GF-D8 (cell line): ENCODE results near the gene GPC6.

Experiments used
- DNase-seq: peaks from one replicate; lab custom pipeline; 2025; lab: John Stamatoyannopoulos, UW

Gene GPC6

GRCh38 chr13:94414141-94414540 is 1187.5 kb downstream of the GPC6 start:
- no peak for DNase-seq

DNA sequence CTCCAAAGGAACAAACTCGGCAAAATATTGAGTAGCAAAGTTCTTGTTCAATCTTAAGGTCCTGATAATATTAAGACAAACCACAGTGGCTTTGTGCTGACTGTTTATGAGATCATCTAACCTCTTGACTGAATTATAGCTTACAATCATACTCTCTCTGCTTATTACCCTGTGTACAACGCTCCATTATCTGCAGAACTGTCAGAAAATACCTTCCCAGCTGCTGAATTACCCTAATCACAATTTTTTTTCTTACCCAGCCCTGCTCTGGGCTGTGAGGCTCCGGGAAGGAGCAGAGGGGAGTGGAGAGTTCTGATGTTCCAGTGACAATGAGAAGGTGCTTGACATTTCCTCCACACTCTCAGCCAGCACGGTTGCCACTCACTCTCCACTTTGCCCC is 1188.1 kb downstream of the GPC6 start:
- no peak for DNase-seq

DNA sequence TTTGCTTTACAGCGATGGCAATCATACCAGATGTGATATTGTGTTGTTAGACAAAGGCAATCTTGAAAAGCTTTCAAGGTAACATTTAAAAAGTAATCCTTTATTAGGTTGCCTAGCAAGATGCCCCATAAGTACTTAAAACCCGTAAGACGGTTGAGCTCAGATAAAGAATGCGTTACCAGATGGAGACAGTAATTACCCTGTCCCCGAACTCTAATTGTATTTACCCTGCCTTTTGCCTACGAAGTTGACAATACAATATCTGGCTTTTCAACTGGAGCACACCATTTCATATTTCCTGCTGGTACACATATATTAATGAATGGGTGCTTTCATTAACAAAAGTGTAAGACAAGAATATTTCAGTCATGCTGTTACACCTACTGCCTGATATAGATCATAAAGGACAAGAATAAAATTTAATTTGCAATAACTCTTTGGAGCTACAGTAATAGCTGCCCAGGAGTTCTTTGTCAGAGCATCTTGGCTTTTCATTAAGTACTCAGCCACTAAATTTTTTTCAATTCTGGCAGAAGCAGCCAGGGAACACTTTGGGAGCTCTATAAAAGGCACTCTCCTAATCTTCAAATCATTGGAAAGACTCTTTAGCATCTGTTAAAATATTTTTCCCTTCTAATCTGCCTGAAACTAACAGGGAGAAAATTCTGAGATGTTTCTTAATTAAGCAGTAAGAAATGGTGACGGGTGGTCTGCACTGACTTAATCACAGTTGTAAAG is 1189.1 kb downstream of the GPC6 start:
- DNase-seq = no peak

GRCh38 chr13:94416454-94417080 is 1190.0 kb downstream of the GPC6 start:
- DNase-seq = no peak

GRCh38 chr13:94417294-94417693 is 1190.7 kb downstream of the GPC6 start:
- no peak for DNase-seq

GRCh38 chr13:94419304-94419924 is 1192.8 kb downstream of the GPC6 start:
- peak; percentile 40 for DNase-seq

DNA sequence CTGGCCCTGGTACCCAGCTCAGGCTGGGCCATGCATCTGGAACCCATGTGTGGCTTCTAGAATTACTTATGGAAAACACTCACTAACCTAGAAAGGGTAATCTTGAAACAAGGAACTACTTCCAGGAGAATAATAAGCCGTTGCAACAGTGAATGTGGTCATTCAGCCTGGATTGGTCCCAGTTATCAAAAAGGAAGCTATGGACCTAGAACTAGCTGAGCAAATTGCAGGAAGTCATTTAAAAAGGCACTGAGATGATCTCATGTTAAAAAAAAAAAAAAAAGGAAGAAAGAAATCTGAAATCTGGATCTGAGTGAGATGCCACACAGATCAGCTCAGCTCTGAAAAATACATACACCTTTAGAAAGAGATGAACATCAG is 1193.3 kb downstream of the GPC6 start:
- DNase-seq = no peak

DNA sequence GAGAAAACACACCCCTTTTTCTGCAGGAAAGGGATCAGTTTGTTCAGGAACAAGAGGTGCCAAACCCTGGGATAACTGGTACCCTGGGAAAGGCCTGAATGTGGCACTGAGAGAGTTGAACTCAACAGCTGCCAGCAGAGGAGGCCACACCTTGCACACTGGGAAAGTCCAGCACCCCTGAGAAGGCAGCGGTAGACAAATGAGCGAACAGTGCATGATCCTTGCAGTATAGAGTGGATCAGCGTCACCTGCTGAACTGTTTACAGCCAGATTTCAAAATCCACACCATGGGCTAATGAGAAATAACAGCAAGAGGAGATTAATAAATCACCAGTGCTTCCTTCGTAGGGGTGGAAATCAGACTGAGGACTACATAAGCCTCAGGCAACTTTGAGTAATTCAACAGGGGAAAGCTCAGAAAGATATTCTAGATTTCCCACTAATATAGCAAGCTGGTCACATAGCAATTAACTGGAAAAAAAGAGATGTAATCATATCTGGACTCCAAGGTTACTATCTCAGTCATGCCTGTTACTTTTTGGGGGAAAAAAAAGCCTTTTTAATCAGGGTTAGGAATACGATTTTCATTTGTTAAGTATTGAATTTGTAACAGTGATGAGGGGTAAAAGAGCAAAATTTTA is 1200.8 kb downstream of the GPC6 start:
- DNase-seq = no peak

GRCh38 chr13:94431574-94431973 is 1205.0 kb downstream of the GPC6 start:
- no peak for DNase-seq

GRCh38 chr13:94431987-94432386 is 1205.4 kb downstream of the GPC6 start:
- no peak for DNase-seq

- DNase-seq = peak; percentile 36
Measured at GRCh38 chr13:94433055-94433961, 1206.7 kb downstream of the GPC6 start.

- DNase-seq = peak; percentile 33
Measured at GRCh38 chr13:94435604-94436226, 1209.1 kb downstream of the GPC6 start.

DNA sequence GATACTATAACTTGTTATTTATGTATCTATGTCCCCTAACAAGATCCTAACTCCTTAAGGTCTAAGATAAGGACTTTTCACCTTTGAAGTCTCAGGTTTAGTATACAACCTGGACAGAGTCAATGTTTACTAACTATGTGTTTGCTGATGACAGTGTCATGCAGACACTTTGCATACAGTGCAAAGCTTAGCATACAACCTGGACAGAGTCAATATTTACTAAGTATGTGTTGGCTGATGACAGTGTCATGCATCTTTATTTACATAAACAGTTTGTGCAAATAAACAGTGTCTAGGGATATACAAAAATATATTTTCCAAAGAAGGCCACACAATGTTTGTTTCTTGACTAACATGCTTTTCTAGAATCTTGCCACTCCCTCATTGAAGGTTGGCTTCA is 1218.2 kb downstream of the GPC6 start:
- no peak for DNase-seq

DNA sequence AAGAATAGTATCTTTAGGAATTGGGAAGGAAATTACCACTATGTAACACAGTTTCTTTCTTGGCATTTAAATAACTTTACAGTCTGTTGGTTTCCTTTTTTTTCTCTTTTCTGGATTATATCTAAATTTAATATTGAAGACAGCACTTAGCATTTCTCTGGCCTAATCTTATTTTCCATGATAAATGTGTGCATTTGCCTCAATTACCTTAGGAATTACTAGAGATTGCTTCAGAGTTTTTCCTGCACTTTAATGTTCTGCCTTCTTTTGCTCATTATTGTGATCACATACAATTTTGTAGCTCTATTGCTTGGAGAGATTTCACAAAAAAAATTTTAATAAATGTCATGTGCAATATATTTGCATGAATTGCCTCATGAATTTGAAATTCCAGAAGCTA is 1227.7 kb downstream of the GPC6 start:
- DNase-seq = no peak

DNA sequence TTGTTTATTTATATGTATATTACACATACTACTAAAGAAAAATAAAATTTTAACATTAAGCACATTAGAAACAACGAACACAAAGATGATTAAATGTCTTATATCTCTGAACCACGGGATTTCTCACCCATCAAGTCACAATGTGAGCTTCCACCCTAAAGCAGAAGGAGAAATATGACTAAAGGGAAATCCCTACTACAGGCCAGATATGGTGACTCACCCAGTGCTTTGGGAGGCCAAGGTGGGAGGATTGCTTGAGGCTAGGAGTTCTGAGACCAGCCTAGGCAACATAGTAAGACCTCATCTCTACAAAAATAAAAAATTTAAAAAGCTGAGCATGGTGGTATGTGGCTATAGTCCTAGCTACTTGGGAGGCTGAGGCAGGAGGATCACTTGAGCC is 1228.3 kb downstream of the GPC6 start:
- DNase-seq = no peak

DNA sequence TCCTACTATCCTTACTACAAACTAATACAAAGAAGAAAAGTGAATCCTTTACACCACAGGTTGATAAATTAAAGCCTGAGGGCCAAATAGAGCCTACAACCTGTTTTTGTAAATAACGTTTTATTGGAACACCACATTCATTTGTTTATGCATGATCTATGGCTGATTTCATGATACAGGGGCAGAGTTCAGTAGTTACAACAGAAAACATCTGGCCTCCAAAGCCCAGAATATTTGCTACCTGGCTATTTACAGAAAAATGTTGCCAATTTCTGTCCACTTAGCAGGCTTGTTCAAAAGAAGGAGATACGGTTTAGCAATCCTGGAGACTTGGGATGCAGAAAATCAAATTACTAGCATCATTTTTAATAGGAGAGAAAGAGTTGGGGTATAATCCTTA is 1228.8 kb downstream of the GPC6 start:
- DNase-seq = no peak
